Measurements from ENCODE around the gene TMC6. TPM values are rescaled to one million over a fixed set of nuclear protein-coding genes. Genes with fewer than 3 reads are reported as not detected.
A peak's percentile ranks its signal among the peaks of the same experiment; 100 is the strongest.

Gene TMC6
- total and polyA plus RNA-seq, 2 of the 13 experiments (the other 11 are each of a cell fraction or from before 2014, with no cell fraction given) = 48.4 to 99.1 TPM

DNA sequence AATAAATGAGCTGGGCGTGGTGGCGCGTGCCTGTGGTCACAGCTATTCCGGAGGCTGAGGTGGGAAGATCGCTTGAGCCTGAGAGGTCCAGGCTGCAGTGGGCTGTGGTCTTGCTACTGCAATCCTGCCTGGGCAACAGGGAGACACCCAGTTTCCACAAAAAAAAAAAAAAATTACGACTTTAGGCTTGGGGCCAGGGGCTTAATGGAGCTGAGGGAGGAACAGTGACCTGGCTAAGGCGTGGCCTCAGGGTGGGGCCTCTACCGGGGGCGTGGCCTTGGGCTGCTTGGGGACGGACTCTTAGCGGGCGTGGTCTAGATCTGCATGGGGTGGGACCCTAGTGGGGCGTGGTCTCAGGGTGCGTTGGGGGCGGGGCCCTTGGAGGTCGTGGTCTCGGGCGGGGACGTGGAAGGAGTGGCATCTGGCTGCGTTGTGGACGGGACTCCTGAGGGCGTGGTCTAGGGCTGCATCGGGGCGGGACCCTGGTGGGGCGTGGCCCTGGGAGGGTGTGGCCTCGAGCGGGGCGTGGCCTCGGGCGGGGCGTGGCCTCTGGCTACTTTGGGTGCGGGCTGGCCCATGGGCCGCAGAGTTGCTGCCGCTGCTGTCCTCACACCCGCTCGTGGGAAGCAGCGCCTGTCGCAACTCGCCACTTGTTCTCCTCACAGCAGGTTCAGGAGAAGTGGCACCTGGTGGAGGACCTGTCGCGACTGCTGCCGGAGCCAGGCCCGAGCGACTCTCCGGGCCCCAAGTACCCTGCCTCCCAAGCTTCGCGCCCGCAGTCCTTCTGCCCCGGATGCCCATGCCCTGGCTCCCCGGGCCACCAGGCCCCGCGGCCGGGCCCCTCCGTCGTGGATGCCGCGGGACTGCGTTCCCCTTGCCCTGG, 11.9 kb upstream of the TMC6 start (continued):
- TF ChIP-seq, protein P1, sequence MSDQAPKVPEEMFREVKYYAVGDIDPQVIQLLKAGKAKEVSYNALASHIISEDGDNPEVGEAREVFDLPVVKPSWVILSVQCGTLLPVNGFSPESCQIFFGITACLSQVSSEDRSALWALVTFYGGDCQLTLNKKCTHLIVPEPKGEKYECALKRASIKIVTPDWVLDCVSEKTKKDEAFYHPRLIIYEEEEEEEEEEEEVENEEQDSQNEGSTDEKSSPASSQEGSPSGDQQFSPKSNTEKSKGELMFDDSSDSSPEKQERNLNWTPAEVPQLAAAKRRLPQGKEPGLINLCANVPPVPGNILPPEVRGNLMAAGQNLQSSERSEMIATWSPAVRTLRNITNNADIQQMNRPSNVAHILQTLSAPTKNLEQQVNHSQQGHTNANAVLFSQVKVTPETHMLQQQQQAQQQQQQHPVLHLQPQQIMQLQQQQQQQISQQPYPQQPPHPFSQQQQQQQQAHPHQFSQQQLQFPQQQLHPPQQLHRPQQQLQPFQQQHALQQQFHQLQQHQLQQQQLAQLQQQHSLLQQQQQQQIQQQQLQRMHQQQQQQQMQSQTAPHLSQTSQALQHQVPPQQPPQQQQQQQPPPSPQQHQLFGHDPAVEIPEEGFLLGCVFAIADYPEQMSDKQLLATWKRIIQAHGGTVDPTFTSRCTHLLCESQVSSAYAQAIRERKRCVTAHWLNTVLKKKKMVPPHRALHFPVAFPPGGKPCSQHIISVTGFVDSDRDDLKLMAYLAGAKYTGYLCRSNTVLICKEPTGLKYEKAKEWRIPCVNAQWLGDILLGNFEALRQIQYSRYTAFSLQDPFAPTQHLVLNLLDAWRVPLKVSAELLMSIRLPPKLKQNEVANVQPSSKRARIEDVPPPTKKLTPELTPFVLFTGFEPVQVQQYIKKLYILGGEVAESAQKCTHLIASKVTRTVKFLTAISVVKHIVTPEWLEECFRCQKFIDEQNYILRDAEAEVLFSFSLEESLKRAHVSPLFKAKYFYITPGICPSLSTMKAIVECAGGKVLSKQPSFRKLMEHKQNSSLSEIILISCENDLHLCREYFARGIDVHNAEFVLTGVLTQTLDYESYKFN (CRISPR knock-in tag; conservative IDR thresholded peaks at IDR 0.05) = peak; percentile 40; the same call in 1 of the 2 replicates
- TF ChIP-seq NFATC3 (CRISPR knock-in tag; IDR thresholded peaks at IDR 0.05) (no peak), POLR2AphosphoS2 (IDR thresholded peaks at IDR 0.05; ENCODE audit: low read depth, low read length) (no peak), EP300 (IDR thresholded peaks at IDR 0.05; ENCODE audit: low read depth in 2 of 2, low read length in 2 of 2) (no peak), EP300 (CRISPR knock-in tag; IDR thresholded peaks at IDR 0.05; ENCODE audit: borderline replicate concordance) (no peak; the same call in 1 of the 2 replicates), MZF1 (CRISPR knock-in tag; IDR thresholded peaks at IDR 0.05; ENCODE audit: borderline replicate concordance) (no peak), HDAC1 (CRISPR knock-in tag; IDR thresholded peaks at IDR 0.05) (peak; percentile 51; the same call in 1 of the 2 replicates), ZNF558 (CRISPR knock-in tag; IDR thresholded peaks at IDR 0.05; ENCODE audit: borderline replicate concordance) (no peak), ZNF567 (CRISPR knock-in tag; IDR thresholded peaks at IDR 0.05; ENCODE audit: borderline replicate concordance) (peak; percentile 40; the same call in 1 of the 2 replicates), SMAD1 (CRISPR knock-in tag; IDR thresholded peaks at IDR 0.05; ENCODE audit: borderline replicate concordance, low read depth) (peak; percentile 83; the same call in 1 of the 2 replicates), CREB1 (IDR thresholded peaks at IDR 0.05) (peak; percentile 59; the same call in 1 of the 2 replicates), CREB1 (CRISPR knock-in tag; IDR thresholded peaks at IDR 0.05) (no peak), AHR (CRISPR knock-in tag; IDR thresholded peaks at IDR 0.05) (0 out of 2 replicates have a peak, but pooled peaks have one; percentile 11), ZNF337 (CRISPR knock-in tag; IDR thresholded peaks at IDR 0.05; ENCODE audit: borderline replicate concordance, low read depth) (0 out of 2 replicates have a peak, but pooled peaks have one; percentile 40), BHLHE40 (IDR thresholded peaks at IDR 0.05; ENCODE audit: low read length) (no peak), ZNF660 (CRISPR knock-in tag; IDR thresholded peaks at IDR 0.05; ENCODE audit: borderline replicate concordance, low read depth) (no peak), HNF4G (IDR thresholded peaks at IDR 0.05; ENCODE audit: borderline replicate concordance, low read depth, low read length) (no peak; the same call in 1 of the 2 replicates), HNF4G (CRISPR knock-in tag; IDR thresholded peaks at IDR 0.05; ENCODE audit: borderline replicate concordance, low read depth) (no peak), HIVEP1 (CRISPR knock-in tag; IDR thresholded peaks at IDR 0.05) (no peak), MED13 (CRISPR knock-in tag; IDR thresholded peaks at IDR 0.05) (no peak)
- TF ChIP-seq, protein P2, sequence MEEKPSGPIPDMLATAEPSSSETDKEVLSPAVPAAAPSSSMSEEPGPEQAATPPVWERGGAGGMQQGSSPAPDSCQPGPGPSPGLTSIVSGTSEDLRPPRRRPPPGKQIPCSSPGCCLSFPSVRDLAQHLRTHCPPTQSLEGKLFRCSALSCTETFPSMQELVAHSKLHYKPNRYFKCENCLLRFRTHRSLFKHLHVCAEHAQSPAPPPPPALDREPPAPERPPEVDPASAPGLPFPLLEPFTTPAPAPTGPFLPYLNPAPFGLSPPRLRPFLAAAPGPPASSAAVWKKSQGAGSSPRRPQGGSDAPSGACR (CRISPR knock-in tag; IDR thresholded peaks at IDR 0.05) = peak; percentile 79; the same call in 1 of the 2 replicates
- TF ChIP-seq, protein P3, sequence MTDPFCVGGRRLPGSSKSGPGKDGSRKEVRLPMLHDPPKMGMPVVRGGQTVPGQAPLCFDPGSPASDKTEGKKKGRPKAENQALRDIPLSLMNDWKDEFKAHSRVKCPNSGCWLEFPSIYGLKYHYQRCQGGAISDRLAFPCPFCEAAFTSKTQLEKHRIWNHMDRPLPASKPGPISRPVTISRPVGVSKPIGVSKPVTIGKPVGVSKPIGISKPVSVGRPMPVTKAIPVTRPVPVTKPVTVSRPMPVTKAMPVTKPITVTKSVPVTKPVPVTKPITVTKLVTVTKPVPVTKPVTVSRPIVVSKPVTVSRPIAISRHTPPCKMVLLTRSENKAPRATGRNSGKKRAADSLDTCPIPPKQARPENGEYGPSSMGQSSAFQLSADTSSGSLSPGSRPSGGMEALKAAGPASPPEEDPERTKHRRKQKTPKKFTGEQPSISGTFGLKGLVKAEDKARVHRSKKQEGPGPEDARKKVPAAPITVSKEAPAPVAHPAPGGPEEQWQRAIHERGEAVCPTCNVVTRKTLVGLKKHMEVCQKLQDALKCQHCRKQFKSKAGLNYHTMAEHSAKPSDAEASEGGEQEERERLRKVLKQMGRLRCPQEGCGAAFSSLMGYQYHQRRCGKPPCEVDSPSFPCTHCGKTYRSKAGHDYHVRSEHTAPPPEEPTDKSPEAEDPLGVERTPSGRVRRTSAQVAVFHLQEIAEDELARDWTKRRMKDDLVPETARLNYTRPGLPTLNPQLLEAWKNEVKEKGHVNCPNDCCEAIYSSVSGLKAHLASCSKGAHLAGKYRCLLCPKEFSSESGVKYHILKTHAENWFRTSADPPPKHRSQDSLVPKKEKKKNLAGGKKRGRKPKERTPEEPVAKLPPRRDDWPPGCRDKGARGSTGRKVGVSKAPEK (CRISPR knock-in tag; IDR thresholded peaks at IDR 0.05; ENCODE audit: borderline replicate concordance) = no peak

All from HepG2 (cell line).